Transverse colon (tissue), 4 donors: Measurements from ENCODE around the gene KLHDC10.

Experiments used
- CTCF ChIP-seq, 5 experiments: fragments of 200-600 bp in 3 of 5; fragments of 450-650 bp in 2 of 5; sonication (generic) in 3 of 5; IDR thresholded peaks; 1 replicate in 2 of 5; 2 replicates in 3 of 5; pipeline ENCODE4 v1.5.1; 2016 to 2017; ENCODE audit warnings: antibody characterized with exemption in 5 of 5, inconsistent platforms in 3 of 5, mild to moderate bottlenecking in 2 of 5, moderate library complexity in 1 of 5
- EP300 ChIP-seq: sonication (generic); formaldehyde crosslinking; IDR thresholded peaks from one replicate; pipeline ENCODE4 v1.6.1; 2017; ENCODE audit warnings: antibody characterized with exemption, low read depth
- POLR2A ChIP-seq: fragments of 450-650 bp; IDR thresholded peaks from one replicate; pipeline ENCODE4 v1.6.1; 2016; ENCODE audit warnings: antibody characterized with exemption, mild to moderate bottlenecking, moderate library complexity
- POLR2AphosphoS5 ChIP-seq, 3 donors: sonication (generic); formaldehyde crosslinking; IDR thresholded peaks; one replicate each; pipeline ENCODE4 v1.6.1; 2016; ENCODE audit warnings: antibody characterized with exemption in 3 of 3

- no peak for TF ChIP-seq POLR2AphosphoS5 (IDR thresholded peaks at IDR 0.05)
- TF ChIP-seq POLR2A, result no peak
- TF ChIP-seq CTCF (IDR thresholded peaks at IDR 0.05), result no peak
- no peak for TF ChIP-seq EP300
Measured at GRCh38 chr7:130086938-130087337, 16.6 kb downstream of the KLHDC10 start.
